ENCODE measurements around the gene TRIP10.

DNA sequence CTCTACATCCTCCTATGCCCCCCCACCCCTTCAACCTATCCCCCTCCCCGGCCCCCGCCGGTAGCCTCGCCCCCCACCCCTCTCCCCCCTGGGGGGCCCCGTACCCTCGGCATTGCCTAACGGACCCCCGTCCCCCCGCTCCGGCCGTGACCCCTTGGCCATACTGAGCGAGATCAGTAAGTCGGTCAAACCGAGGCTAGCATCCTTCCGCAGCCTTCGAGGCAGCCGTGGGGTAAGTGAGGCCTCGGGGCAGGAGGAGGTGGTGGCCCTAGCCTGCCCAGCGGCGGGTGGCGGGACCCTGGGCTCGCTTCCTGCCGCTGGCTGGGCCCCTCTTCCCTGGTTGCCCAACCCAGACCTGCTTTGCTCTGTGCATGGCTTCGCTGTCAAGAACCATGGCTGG is 6.5 kb downstream of the TRIP10 start:
- TF ChIP-seq, protein P1, sequence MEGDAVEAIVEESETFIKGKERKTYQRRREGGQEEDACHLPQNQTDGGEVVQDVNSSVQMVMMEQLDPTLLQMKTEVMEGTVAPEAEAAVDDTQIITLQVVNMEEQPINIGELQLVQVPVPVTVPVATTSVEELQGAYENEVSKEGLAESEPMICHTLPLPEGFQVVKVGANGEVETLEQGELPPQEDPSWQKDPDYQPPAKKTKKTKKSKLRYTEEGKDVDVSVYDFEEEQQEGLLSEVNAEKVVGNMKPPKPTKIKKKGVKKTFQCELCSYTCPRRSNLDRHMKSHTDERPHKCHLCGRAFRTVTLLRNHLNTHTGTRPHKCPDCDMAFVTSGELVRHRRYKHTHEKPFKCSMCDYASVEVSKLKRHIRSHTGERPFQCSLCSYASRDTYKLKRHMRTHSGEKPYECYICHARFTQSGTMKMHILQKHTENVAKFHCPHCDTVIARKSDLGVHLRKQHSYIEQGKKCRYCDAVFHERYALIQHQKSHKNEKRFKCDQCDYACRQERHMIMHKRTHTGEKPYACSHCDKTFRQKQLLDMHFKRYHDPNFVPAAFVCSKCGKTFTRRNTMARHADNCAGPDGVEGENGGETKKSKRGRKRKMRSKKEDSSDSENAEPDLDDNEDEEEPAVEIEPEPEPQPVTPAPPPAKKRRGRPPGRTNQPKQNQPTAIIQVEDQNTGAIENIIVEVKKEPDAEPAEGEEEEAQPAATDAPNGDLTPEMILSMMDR (IDR thresholded peaks at IDR 0.05): no peak
- TF ChIP-seq POLR2A (IDR thresholded peaks at IDR 0.05): no peak

Data from heart left ventricle (tissue), 13 donors.